Endodermal cell (in vitro differentiated cells): ENCODE data around the gene HMGN3. TPM values are rescaled to one million over a fixed set of nuclear protein-coding genes. Genes with fewer than 3 reads are reported as not detected.

Experiments used
- DNase-seq: peaks from one replicate; pipeline ENCODE4 v3.0.0-alpha.2; 2017
- H3K27ac ChIP-seq: 2 replicates; pipeline ENCODE4 v1.5.1; 2013; ENCODE audit warnings: mild to moderate bottlenecking, low read depth, low read length, moderate library complexity
- H3K27me3 ChIP-seq: 2 replicates; pipeline ENCODE4 v1.6.1; 2013; ENCODE audit warnings: mild to moderate bottlenecking, low read length, moderate library complexity; ENCODE audit not compliant: insufficient read depth, control insufficient read depth, poor library complexity, severe bottlenecking
- H3K36me3 ChIP-seq: 2 replicates; pipeline ENCODE4 v1.7.0; 2013; ENCODE audit warnings: mild to moderate bottlenecking, low read length, moderate library complexity; ENCODE audit not compliant: control insufficient read depth, insufficient read depth
- H3K4me1 ChIP-seq: one replicate; pipeline ENCODE4 v1.7.0; 2013; ENCODE audit warnings: low read length; ENCODE audit not compliant: control insufficient read depth, insufficient read depth
- H3K4me3 ChIP-seq: 2 replicates; pipeline ENCODE4 v1.5.1; 2013; ENCODE audit warnings: mild to moderate bottlenecking, low read length, moderate library complexity
- H3K9ac ChIP-seq: 2 replicates; pipeline ENCODE4 v1.6.1; 2013; ENCODE audit warnings: mild to moderate bottlenecking, low read length, moderate library complexity; ENCODE audit not compliant: poor library complexity, severe bottlenecking; ENCODE audit errors: extremely low read depth
- H3K9me3 ChIP-seq: 2 replicates; pipeline ENCODE4 v1.6.1; 2013; ENCODE audit warnings: mild to moderate bottlenecking, low read length, moderate library complexity; ENCODE audit not compliant: control insufficient read depth
- H3K27ac Mint-ChIP-seq: 2 replicates; pipeline ENCODE4 v1.8.0; 2020; ENCODE audit warnings: mixed read lengths
- H3K27me3 Mint-ChIP-seq: 2 replicates; pipeline ENCODE4 v1.8.0; 2021; ENCODE audit warnings: mild to moderate bottlenecking, mixed read lengths; ENCODE audit not compliant: insufficient read depth
- H3K36me3 Mint-ChIP-seq: 2 replicates; pipeline ENCODE4 v1.8.0; 2020; ENCODE audit warnings: low read depth, mixed read lengths
- H3K4me1 Mint-ChIP-seq: 2 replicates; pipeline ENCODE4 v1.8.0; 2020; ENCODE audit warnings: mixed read lengths
- H3K4me3 Mint-ChIP-seq: 2 replicates; pipeline ENCODE4 v1.8.0; 2020; ENCODE audit warnings: mild to moderate bottlenecking, moderate library complexity, mixed read lengths
- H3K9me3 Mint-ChIP-seq: 2 replicates; pipeline ENCODE4 v1.8.0; 2020; ENCODE audit warnings: mild to moderate bottlenecking, mixed read lengths
- CTCF ChIP-seq: fragments of 200-600 bp; sonication (generic); conservative IDR thresholded peaks from 2 replicates; pipeline ENCODE4 v1.5.0; 2021; ENCODE audit warnings: antibody characterized with exemption, mild to moderate bottlenecking
- WGBS, 2 experiments: methylation state at CpG; one replicate each; pipeline versions ENCODE4 v1.1.5 to v1.1.7; 2013; ENCODE audit warnings: missing lambda C conversion rate in 2 of 2, mixed read lengths in 1 of 2; ENCODE audit not compliant: insufficient coverage in 1 of 2, insufficient read length in 1 of 2; 5-methylcytosine and 5-hydroxymethylcytosine counted together
- total RNA-seq, 2 donors: library from RNA; stranded (reverse); fragmentation: NEBNext Ultra II Directional in 1 of 2; extraction: Animal tissue kit (Norgen Biotek cat#: 25700) in 1 of 2; gene quantifications; 2 replicates in 1 of 2; 3 replicates in 1 of 2; pipeline ENCODE4 v1.2.1, GENCODE V29; 2021

The HMGN3 gene
- total RNA-seq, 2 donors from 2014 or later = 139 to 157 TPM

GRCh38 chr6:79250107-79250514 is 15.6 kb upstream of the HMGN3 start:
- Mint-ChIP-seq H3K4me3 (no peak overlapping the region), H3K36me3 (no peaks in the 10 kb centered on the region), H3K9me3 (peaks cover 18% of the 10 kb centered on the region), H3K4me1 (no peaks in the 10 kb centered on the region), H3K27me3 (no peaks in the 10 kb centered on the region), H3K27ac (no peak overlapping the region)
- WGBS, 2 experiments = 57% methylated on average over 2 of the region's 2 CpGs; no CpG with 5 or more reads in 1 of the 2 experiments
- Histone ChIP-seq H3K4me3 (no peak overlapping the region), H3K27ac (no peak overlapping the region), H3K9ac (no peak overlapping the region), H3K9me3 (peaks cover 17% of the 10 kb centered on the region), H3K36me3 (no peaks in the 10 kb centered on the region), H3K4me1 (no peaks in the 10 kb centered on the region), H3K27me3 (no peaks in the 10 kb centered on the region)
- no peak for DNase-seq
- TF ChIP-seq CTCF = peak; percentile 71

- H3K36me3 ChIP-seq = no peaks in the 10 kb centered on the region
- 100% methylated on average over 1 of the region's 2 CpGs; no CpG with 5 or more reads in 1 of the 2 experiments for WGBS, 2 experiments
- TF ChIP-seq CTCF = no peak
- Mint-ChIP-seq H3K36me3 (no peaks in the 10 kb centered on the region), H3K9me3 (peaks cover 12% of the 10 kb centered on the region), H3K27me3 (no peaks in the 10 kb centered on the region), H3K4me1 (no peaks in the 10 kb centered on the region), H3K4me3 (no peak overlapping the region), H3K27ac (no peak overlapping the region)
- H3K4me3 ChIP-seq = no peak overlapping the region
- no peak for DNase-seq
- no peaks in the 10 kb centered on the region for H3K27me3 ChIP-seq
- no peak overlapping the region for H3K27ac ChIP-seq
- peaks cover 17% of the 10 kb centered on the region for H3K9me3 ChIP-seq
- no peak overlapping the region for H3K9ac ChIP-seq
- H3K4me1 ChIP-seq = no peaks in the 10 kb centered on the region
Measured at GRCh38 chr6:79249136-79249535, 14.7 kb upstream of the HMGN3 start.

GRCh38 chr6:79246891-79247290 is 12.4 kb upstream of the HMGN3 start:
- no peak for TF ChIP-seq CTCF
- no peak overlapping the region for H3K27ac ChIP-seq
- H3K9me3 ChIP-seq = peaks cover 17% of the 10 kb centered on the region
- Mint-ChIP-seq H3K27ac (no peak overlapping the region), H3K4me1 (no peaks in the 10 kb centered on the region), H3K4me3 (no peak overlapping the region), H3K27me3 (no peaks in the 10 kb centered on the region), H3K9me3 (peaks cover 12% of the 10 kb centered on the region), H3K36me3 (no peaks in the 10 kb centered on the region)
- H3K27me3 ChIP-seq = no peaks in the 10 kb centered on the region
- H3K9ac ChIP-seq = no peak overlapping the region
- no peaks in the 10 kb centered on the region for H3K4me1 ChIP-seq
- H3K4me3 ChIP-seq = no peak overlapping the region
- DNase-seq = no peak
- no peaks in the 10 kb centered on the region for H3K36me3 ChIP-seq
